ENCODE results near the gene UNC79. TPM values are rescaled to one million over a fixed set of nuclear protein-coding genes. Genes with fewer than 3 reads are reported as not detected.

The UNC79 gene
- total RNA-seq, 1 donor from 2014 or later, result 0.03 TPM

DNA sequence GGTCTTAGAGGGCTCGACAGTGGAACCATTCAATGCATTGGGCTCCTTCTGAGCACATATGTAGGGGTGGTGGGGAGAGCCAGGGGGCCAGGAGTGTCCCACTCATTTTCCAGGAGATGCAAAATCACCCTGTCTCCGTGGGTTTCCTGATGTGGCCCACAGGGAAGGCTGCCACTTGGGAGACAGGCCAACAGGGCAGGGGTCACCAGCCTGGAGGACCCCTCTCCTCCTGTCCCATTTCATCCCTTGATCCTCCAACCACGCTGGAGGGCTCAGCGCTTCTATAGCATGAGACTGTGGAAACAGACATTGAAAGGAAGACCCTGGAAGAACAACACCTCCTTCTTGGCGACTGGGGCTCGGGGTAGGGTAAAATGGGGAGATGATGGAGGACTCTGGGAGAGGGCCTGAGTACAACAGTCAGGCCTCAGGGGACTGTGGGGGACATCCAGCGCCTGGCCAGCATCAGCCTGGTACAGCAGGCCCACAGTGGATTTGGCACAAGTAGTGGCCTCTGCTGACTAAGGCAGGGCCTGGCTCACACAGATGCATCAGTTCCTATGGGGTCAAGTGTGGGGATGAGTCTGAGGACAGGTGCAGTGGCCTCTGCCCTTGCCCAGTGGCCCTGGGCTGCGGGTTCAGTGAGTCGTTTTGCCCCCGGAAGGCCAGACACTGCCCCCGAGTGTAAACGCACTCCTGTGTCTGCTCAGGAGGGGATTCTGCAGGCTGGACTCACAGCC is 289.5 kb downstream of the UNC79 start:
- H3K9me3 Mint-ChIP-seq, result no peaks in the 10 kb centered on the region
- no peak overlapping the region for H3K4me3 Mint-ChIP-seq
- no peaks in the 10 kb centered on the region for H3K4me1 Mint-ChIP-seq (ENCODE audit: low read depth)
- H3K27ac Mint-ChIP-seq, result no peak overlapping the region
- intact Hi-C loops (cut with micrococcal nuclease), result no loop called here
- H3K27me3 Mint-ChIP-seq (ENCODE audit: insufficient read depth), result no peaks in the 10 kb centered on the region
- DNase-seq (ENCODE audit: low spot score), result no peak
- no peaks in the 10 kb centered on the region for H3K36me3 Mint-ChIP-seq (ENCODE audit: low read depth)

DNA sequence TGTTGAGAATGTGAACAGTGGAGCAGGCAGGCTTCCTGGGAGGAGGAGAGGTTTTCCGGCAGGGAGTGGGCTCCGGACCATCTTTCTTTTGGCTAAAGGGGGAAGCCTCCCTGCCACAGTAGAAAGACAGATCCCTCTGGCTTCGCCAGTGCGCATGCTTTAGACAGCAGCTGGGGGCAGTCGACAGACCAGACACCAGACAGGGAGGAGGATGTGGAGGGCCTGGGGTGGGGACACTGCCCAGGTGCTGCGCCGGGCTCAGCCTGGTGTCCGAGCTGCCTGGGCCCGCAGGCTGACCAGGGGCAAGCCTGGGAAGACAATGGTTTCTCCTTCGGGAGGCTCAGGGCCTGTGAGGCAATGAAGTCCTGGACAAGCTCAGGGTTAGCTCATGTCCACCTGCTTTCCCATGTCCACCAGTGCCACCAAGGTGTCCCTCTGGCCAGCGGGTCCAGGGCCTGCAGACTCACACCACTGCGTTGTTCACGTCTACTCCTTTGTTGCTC is 290.3 kb downstream of the UNC79 start:
- intact Hi-C loops (cut with micrococcal nuclease), result no loop called here
- no peaks in the 10 kb centered on the region for H3K27me3 Mint-ChIP-seq (ENCODE audit: insufficient read depth)
- H3K4me3 Mint-ChIP-seq, result no peak overlapping the region
- H3K9me3 Mint-ChIP-seq, result no peaks in the 10 kb centered on the region
- H3K36me3 Mint-ChIP-seq (ENCODE audit: low read depth), result no peaks in the 10 kb centered on the region
- H3K27ac Mint-ChIP-seq, result no peak overlapping the region
- H3K4me1 Mint-ChIP-seq (ENCODE audit: low read depth), result no peaks in the 10 kb centered on the region
- no peak for DNase-seq (ENCODE audit: low spot score)

DNA sequence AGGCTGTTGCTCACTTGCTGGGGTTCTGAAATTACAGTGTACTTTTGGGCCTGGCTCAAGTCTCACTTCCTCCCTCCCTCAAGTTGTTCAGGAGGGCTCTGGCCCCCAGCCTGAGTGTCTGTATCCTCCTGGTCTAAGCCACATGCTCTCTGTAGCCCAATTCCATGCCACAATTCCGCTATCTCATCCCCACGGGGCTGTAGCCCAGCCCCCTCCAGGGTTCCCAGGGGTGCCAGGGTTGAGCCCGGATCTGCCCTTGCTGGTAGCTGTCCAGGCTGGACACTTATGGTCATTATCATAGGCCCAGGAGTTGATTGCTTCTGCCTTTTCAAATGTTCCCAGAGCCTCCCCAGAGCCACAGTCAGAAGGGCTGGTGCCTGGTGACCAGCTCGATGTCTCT is 292.3 kb downstream of the UNC79 start:
- DNase-seq (ENCODE audit: low spot score), result no peak
- Mint-ChIP-seq H3K36me3 (ENCODE audit: low read depth) (no peaks in the 10 kb centered on the region), H3K4me3 (no peak overlapping the region), H3K27ac (no peak overlapping the region), H3K9me3 (no peaks in the 10 kb centered on the region), H3K4me1 (ENCODE audit: low read depth) (no peaks in the 10 kb centered on the region), H3K27me3 (ENCODE audit: insufficient read depth) (no peaks in the 10 kb centered on the region)
- intact Hi-C loops (cut with micrococcal nuclease), result no loop called here

DNA sequence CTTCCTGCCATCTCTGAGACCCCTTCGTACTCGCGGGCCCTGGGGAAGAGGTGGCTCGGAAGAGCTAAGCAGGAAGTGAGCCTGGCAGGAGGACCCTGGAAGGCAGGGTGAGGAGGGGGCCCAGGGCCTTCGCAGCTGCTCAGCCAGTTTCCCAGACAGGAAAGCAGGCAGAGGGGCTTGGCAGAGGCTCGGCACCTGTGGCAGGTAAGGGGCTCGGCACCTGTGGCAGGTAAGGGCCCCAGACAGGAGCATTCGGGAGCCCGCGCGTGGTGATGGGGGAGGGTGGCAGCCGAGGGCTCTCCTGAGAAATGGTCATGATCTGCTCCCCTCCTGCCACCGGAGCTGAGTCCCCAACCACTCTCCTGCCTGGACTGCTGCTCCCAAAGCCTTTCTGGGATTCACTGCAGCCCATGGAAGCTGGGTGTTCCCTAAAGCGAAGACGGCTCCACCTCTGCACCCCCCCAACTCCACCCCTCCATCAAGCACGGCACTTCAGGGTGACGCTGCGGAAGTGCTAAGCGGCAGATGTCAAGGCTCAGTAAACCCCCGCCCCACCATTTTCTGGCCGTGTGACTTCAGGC is 294.4 kb downstream of the UNC79 start:
- Mint-ChIP-seq H3K36me3 (ENCODE audit: low read depth) (no peaks in the 10 kb centered on the region), H3K4me1 (ENCODE audit: low read depth) (no peaks in the 10 kb centered on the region), H3K27me3 (ENCODE audit: insufficient read depth) (no peaks in the 10 kb centered on the region), H3K27ac (no peak overlapping the region), H3K9me3 (no peaks in the 10 kb centered on the region), H3K4me3 (no peak overlapping the region)
- DNase-seq (ENCODE audit: low spot score), result no peak
- intact Hi-C loops (cut with micrococcal nuclease), result no loop called here

DNA sequence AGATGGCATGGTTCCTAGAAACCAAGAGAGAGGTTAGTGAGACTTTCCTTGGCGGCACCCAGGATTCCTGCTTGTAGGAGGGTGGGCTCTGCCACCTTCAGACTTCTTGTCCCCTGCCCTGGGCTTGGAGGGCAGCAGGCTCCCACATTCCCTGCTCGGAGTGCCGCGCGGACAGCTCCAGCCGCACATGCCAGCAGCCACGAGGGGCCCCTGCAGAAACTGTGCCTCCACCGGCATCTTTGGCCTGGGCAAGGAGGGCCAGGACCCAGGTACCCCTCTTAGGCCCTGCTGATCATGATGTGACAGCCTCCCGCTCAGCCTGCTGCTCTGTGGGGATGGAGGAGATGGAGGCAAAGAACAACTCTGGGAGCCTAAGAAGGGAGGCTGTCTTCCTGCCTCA is 295.3 kb downstream of the UNC79 start:
- Mint-ChIP-seq H3K4me3 (no peak overlapping the region), H3K36me3 (ENCODE audit: low read depth) (no peaks in the 10 kb centered on the region), H3K27ac (no peak overlapping the region), H3K27me3 (ENCODE audit: insufficient read depth) (no peaks in the 10 kb centered on the region), H3K4me1 (ENCODE audit: low read depth) (no peaks in the 10 kb centered on the region), H3K9me3 (no peaks in the 10 kb centered on the region)
- intact Hi-C loops (cut with micrococcal nuclease), result no loop called here
- no peak for DNase-seq (ENCODE audit: low spot score)

DNA sequence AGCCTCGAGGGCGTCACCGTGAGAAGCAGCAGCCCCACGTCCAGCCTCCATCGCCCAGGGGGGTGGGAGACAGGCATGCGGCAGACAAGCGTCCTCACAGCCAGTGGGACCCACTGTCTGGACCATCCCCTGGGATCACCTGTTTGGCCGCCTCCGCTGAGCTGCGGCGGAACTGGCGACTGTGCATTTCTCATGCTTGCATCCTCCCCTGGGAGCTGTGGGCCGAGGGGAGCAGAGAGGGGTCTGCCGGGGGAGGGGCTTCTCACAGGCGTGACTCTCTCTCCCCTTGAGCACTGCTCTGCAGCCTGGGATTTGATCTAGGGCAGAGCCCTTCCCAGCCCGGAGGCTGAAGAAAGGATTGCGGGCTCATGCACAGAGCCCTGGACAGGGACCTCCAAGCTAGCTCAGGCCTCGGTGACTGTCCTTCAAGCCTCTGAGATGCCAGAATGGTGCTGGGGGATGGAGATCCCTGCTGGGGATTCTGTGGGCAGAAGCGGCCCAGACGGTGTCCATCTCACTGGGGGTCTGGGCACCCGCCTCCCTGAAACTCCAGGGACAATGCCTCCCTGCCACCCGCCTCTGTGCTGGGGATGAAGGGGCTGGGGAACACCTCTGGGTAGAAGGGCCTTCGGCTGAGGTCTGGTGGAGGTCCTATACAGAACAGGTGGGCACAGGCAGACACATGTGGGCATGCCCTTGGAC is 296.5 kb downstream of the UNC79 start:
- no peaks in the 10 kb centered on the region for H3K4me1 Mint-ChIP-seq (ENCODE audit: low read depth)
- no peaks in the 10 kb centered on the region for H3K36me3 Mint-ChIP-seq (ENCODE audit: low read depth)
- H3K9me3 Mint-ChIP-seq, result no peaks in the 10 kb centered on the region
- intact Hi-C loops (cut with micrococcal nuclease), result no loop called here
- H3K27me3 Mint-ChIP-seq (ENCODE audit: insufficient read depth), result no peaks in the 10 kb centered on the region
- no peak for DNase-seq (ENCODE audit: low spot score)
- H3K27ac Mint-ChIP-seq, result no peak overlapping the region
- H3K4me3 Mint-ChIP-seq, result no peak overlapping the region

DNA sequence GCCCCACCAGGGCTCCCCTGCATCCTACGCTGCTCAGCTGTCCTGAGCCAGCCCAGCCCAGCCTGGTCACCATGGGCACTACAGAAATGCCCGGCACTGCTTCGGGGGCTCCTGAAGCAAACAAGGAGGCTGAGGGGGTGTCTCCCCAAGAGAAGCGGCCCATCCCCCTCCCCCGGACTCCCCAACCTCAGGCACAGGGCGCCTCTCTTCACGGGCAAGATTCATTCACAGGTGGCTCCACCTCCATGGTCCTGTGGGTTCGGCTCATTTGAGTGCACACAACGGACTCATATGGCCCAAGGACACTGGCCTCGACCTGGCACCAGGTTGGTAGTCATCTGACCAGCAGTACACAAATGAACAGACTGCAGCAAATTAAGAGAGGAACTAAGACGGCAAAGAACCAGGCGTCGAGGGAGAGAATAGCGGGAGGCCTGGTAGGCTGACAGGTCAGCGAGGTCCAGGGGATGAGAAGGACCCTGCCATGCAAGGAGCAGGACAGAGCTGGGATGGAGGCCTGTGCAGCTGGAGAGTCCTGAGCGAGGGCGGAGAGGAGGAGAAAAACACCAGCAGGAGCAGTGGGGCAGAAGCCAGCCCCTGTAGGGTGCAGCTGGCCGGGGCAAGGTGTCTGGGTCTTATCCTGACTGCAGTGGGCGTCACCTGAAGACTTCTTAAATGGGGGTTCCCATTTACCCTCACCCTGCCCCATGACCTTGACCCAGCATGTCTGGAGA is 297.3 kb downstream of the UNC79 start:
- DNase-seq (ENCODE audit: low spot score), result no peak
- Mint-ChIP-seq H3K4me1 (ENCODE audit: low read depth) (no peaks in the 10 kb centered on the region), H3K4me3 (no peak overlapping the region), H3K27me3 (ENCODE audit: insufficient read depth) (no peaks in the 10 kb centered on the region), H3K9me3 (no peaks in the 10 kb centered on the region), H3K27ac (no peak overlapping the region), H3K36me3 (ENCODE audit: low read depth) (no peaks in the 10 kb centered on the region)
- intact Hi-C loops (cut with micrococcal nuclease), result no loop called here

DNA sequence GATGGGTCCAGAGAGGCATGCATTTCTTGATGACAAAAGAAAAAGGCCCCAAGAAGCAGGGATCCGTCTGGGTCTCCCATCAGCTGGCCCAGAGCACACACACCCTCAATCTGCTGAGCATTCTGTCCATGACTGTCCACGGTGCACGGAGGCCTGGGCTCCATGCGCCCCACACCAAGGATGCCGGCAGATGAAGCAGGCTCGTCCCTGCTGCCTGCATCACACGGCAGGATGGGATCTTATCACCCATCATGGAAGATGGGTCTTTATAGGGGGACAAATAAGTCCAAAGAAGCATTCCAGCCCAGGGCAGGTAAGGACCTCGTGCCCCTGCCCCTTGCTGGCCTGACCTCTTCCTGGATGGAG is 297.9 kb downstream of the UNC79 start:
- intact Hi-C loops (cut with micrococcal nuclease), result no loop called here
- DNase-seq (ENCODE audit: low spot score), result no peak
- Mint-ChIP-seq H3K9me3 (no peaks in the 10 kb centered on the region), H3K4me1 (ENCODE audit: low read depth) (no peaks in the 10 kb centered on the region), H3K27ac (no peak overlapping the region), H3K4me3 (no peak overlapping the region), H3K36me3 (ENCODE audit: low read depth) (no peaks in the 10 kb centered on the region), H3K27me3 (ENCODE audit: insufficient read depth) (no peaks in the 10 kb centered on the region)

GRCh38 chr14:93729993-93730392 is 299.3 kb downstream of the UNC79 start:
- H3K27me3 Mint-ChIP-seq (ENCODE audit: insufficient read depth), result no peaks in the 10 kb centered on the region
- intact Hi-C loops (cut with micrococcal nuclease), result no loop called here
- H3K4me3 Mint-ChIP-seq, result no peak overlapping the region
- no peaks in the 10 kb centered on the region for H3K9me3 Mint-ChIP-seq
- H3K4me1 Mint-ChIP-seq (ENCODE audit: low read depth), result no peaks in the 10 kb centered on the region
- no peak for DNase-seq (ENCODE audit: low spot score)
- H3K27ac Mint-ChIP-seq, result no peak overlapping the region
- no peaks in the 10 kb centered on the region for H3K36me3 Mint-ChIP-seq (ENCODE audit: low read depth)

GRCh38 chr14:93731753-93732152 is 301.0 kb downstream of the UNC79 start:
- Mint-ChIP-seq H3K4me3 (no peak overlapping the region), H3K9me3 (no peaks in the 10 kb centered on the region), H3K27me3 (ENCODE audit: insufficient read depth) (no peaks in the 10 kb centered on the region), H3K27ac (no peak overlapping the region), H3K4me1 (ENCODE audit: low read depth) (no peaks in the 10 kb centered on the region), H3K36me3 (ENCODE audit: low read depth) (no peaks in the 10 kb centered on the region)
- intact Hi-C loops (cut with micrococcal nuclease), result no loop called here
- no peak for DNase-seq (ENCODE audit: low spot score)

DNA sequence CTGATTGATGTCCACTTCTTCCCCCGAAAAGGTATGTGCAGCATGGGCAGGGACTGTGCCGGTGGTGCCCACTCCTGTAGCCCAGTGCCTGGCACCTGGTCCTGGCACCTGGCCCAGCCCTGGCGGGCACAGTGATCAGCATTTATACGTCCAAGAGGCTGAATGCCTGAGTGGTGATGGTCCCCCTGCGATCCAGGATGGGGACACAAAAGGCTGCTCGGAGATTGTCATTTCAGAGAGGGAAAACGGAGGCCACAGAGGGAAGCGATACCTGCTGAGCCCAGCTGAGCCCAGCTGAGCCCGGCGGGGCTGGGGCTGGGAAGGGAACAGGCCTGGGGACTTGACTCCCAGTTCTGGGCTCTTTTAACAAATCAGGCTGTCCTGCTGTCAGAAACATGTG is 301.8 kb downstream of the UNC79 start:
- Mint-ChIP-seq H3K27me3 (ENCODE audit: insufficient read depth) (no peaks in the 10 kb centered on the region), H3K4me1 (ENCODE audit: low read depth) (no peaks in the 10 kb centered on the region), H3K27ac (no peak overlapping the region), H3K9me3 (no peaks in the 10 kb centered on the region), H3K36me3 (ENCODE audit: low read depth) (no peaks in the 10 kb centered on the region), H3K4me3 (no peak overlapping the region)
- intact Hi-C loops (cut with micrococcal nuclease), result no loop called here
- DNase-seq (ENCODE audit: low spot score), result no peak

- intact Hi-C loops (cut with micrococcal nuclease), result no loop called here
- no peaks in the 10 kb centered on the region for H3K27me3 Mint-ChIP-seq (ENCODE audit: insufficient read depth)
- no peaks in the 10 kb centered on the region for H3K36me3 Mint-ChIP-seq (ENCODE audit: low read depth)
- H3K4me1 Mint-ChIP-seq (ENCODE audit: low read depth), result no peaks in the 10 kb centered on the region
- no peak overlapping the region for H3K27ac Mint-ChIP-seq
- H3K9me3 Mint-ChIP-seq, result no peaks in the 10 kb centered on the region
- no peak overlapping the region for H3K4me3 Mint-ChIP-seq
- DNase-seq (ENCODE audit: low spot score), result no peak
Observed at GRCh38 chr14:93733231-93733630, 302.5 kb downstream of the UNC79 start.

DNA sequence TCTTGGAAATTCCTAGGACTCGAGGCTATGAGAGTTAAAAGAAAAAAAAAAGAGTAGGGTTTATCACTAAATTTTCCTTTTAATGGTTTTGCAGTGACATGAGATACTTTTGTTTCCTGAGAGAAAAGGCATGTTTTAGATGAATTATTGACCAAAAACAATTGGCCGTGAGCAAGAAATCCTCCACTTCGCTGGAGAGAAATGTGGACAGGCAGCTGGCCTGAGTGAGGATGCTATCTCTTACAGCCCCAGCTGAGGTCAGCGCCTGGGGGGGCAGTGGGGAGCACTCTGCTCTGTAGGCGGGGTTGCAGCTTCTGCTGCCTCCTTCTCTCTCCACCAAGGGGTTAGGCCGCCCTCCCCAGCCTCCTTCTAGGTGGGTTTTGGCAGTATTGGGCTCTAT is 302.9 kb downstream of the UNC79 start:
- intact Hi-C loops (cut with micrococcal nuclease), result no loop called here

More for the DNA sequence above, 302.9 kb downstream of the UNC79 start:
- H3K4me1 Mint-ChIP-seq (ENCODE audit: low read depth), result no peaks in the 10 kb centered on the region
- H3K9me3 Mint-ChIP-seq, result no peaks in the 10 kb centered on the region
- no peak overlapping the region for H3K4me3 Mint-ChIP-seq
- no peak overlapping the region for H3K27ac Mint-ChIP-seq
- no peaks in the 10 kb centered on the region for H3K36me3 Mint-ChIP-seq (ENCODE audit: low read depth)
- no peak for DNase-seq (ENCODE audit: low spot score)
- no peaks in the 10 kb centered on the region for H3K27me3 Mint-ChIP-seq (ENCODE audit: insufficient read depth)

All from activated T-helper 1 cell treated with anti-CD3 and anti-CD28 coated beads, Interleukin-12 subunit alpha, Interleukin-12 subunit beta, Interleukin-2, Interleukin-4 antibody, amounts not matched to agents 30 ng/mL and 10 ng/mL and 1 ng/mL, durations not matched to agents 14 hours and 24 hours and 36 hours (primary cell).